Bronchial epithelial cell (primary cell): Measurements from ENCODE around the gene GGA3. TPM values are rescaled to one million over a fixed set of nuclear protein-coding genes. Genes with fewer than 3 reads are reported as not detected.
"Not testable (repeated sequence)": the region's sequence is repeated elsewhere in the genome, so short reads cannot be mapped to it uniquely, and the experiment has no call there.

Experiments used
- DNase-seq: peaks from one replicate; pipeline ENCODE4 v3.0.0-alpha.2; 2010; ENCODE audit warnings: low read depth
- FAIRE-seq: peaks from 2 replicates; lab custom pipeline; 2011; peaks lifted over from hg19 to GRCh38; lab: Jason Lieb, UNC
- H3K27me3 ChIP-seq: 2 replicates; pipeline ENCODE4 v1.5.1; 2011; ENCODE audit warnings: low read length; ENCODE audit not compliant: control insufficient read depth, insufficient read depth
- H3K36me3 ChIP-seq: 2 replicates; pipeline ENCODE4 v1.5.1; 2011; ENCODE audit warnings: low read length; ENCODE audit not compliant: control insufficient read depth, insufficient read depth
- H3K4me3 ChIP-seq: 2 replicates; pipeline ENCODE4 v1.5.1; 2011; ENCODE audit warnings: mild to moderate bottlenecking, low read depth, low read length, control low read depth
- total RNA-seq: library from RNA; depleted of rRNA; stranded (reverse); fragments of >200 nt; gene quantifications from 2 replicates; pipeline ENCODE4 v1.2.1, GENCODE V29; 2014
- TF ChIP-seq, protein P1 (sequence below): IDR thresholded peaks from 2 replicates; pipeline ENCODE4 v1.5.1; 2011; ENCODE audit warnings: mild to moderate bottlenecking, moderate library complexity, low read length, control low read depth, inconsistent platforms; ENCODE audit not compliant: insufficient read depth, severe bottlenecking

The GGA3 gene
- total RNA-seq, 1 donor from 2014 or later: 14.5 TPM

DNA sequence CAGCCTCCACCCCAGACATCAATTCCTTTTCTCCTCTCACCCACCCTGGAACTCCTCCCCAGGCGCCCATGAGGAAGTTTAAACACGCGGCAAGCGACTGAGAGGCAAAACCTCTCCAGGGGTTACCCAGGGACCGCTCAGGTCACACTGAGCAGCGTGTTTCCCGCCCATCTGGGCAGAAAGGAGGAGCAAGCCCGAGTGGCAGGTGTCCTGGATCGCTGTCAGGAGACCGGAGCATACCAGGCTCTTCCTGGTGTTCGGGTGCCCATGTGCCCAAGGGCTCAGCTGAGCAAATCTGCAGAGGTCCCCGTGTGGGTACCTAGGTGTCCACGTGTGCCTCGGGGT is 27.3 kb upstream of the GGA3 start:
- TF ChIP-seq, protein P1, sequence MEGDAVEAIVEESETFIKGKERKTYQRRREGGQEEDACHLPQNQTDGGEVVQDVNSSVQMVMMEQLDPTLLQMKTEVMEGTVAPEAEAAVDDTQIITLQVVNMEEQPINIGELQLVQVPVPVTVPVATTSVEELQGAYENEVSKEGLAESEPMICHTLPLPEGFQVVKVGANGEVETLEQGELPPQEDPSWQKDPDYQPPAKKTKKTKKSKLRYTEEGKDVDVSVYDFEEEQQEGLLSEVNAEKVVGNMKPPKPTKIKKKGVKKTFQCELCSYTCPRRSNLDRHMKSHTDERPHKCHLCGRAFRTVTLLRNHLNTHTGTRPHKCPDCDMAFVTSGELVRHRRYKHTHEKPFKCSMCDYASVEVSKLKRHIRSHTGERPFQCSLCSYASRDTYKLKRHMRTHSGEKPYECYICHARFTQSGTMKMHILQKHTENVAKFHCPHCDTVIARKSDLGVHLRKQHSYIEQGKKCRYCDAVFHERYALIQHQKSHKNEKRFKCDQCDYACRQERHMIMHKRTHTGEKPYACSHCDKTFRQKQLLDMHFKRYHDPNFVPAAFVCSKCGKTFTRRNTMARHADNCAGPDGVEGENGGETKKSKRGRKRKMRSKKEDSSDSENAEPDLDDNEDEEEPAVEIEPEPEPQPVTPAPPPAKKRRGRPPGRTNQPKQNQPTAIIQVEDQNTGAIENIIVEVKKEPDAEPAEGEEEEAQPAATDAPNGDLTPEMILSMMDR: no peak
- DNase-seq (peak; percentile 20), FAIRE-seq (no peak)
- peaks cover 4% of the 10 kb centered on the region for H3K36me3 ChIP-seq
- H3K27me3 ChIP-seq: no peaks in the 10 kb centered on the region
- peak overlapping the region; percentile 70 for H3K4me3 ChIP-seq

GRCh38 chr17:75288359-75288758 is 27.0 kb upstream of the GGA3 start:
- Histone ChIP-seq H3K27me3 (no peaks in the 10 kb centered on the region), H3K36me3 (peaks cover 5% of the 10 kb centered on the region), H3K4me3 (peak overlapping the region; percentile 70)
- TF ChIP-seq, protein P1: no peak
- no peak for DNase-seq
- FAIRE-seq: no peak

- Histone ChIP-seq H3K36me3 (peaks cover 7% of the 10 kb centered on the region), H3K4me3 (no peak overlapping the region), H3K27me3 (no peaks in the 10 kb centered on the region)
- TF ChIP-seq, protein P1: no peak
- FAIRE-seq (no peak), DNase-seq (no peak)
Observed at GRCh38 chr17:75287221-75287620, 25.8 kb upstream of the GGA3 start.

- Histone ChIP-seq H3K27me3 (no peaks in the 10 kb centered on the region), H3K4me3 (no peak overlapping the region), H3K36me3 (peaks cover 7% of the 10 kb centered on the region)
- TF ChIP-seq, protein P1: no peak
- DNase-seq: no peak
- FAIRE-seq: no peak
Observed at GRCh38 chr17:75285123-75285522, 23.7 kb upstream of the GGA3 start.

GRCh38 chr17:75280189-75280588 is 18.8 kb upstream of the GGA3 start:
- not testable (repeated sequence) for DNase-seq, FAIRE-seq, H3K4me3 ChIP-seq, H3K36me3 ChIP-seq, H3K27me3 ChIP-seq

GRCh38 chr17:75277664-75278071 is 16.3 kb upstream of the GGA3 start:
- FAIRE-seq: no peak
- Histone ChIP-seq H3K4me3 (no peak overlapping the region), H3K36me3 (peaks cover 6% of the 10 kb centered on the region), H3K27me3 (no peaks in the 10 kb centered on the region)
- TF ChIP-seq, protein P1: no peak
- DNase-seq: peak; percentile 21
